Measurements from ENCODE around the gene THADA. TPM values are rescaled to one million over a fixed set of nuclear protein-coding genes. Genes with fewer than 3 reads are reported as not detected.
"Not testable (repeated sequence)": the region's sequence is repeated elsewhere in the genome, so short reads cannot be mapped to it uniquely, and the experiment has no call there.

THADA gene
- total RNA-seq, 1 experiment from 2014 or later, result 20.1 TPM

GRCh38 chr2:43397411-43397810 lies 198.4 kb downstream of the THADA start:
- no peak overlapping the region for H3K27ac Mint-ChIP-seq
- Histone ChIP-seq H3K27me3 (ENCODE audit: insufficient read depth, low read length) (no peaks in the 10 kb centered on the region), H3T11ph (ENCODE audit: low read length) (no peak overlapping the region), H3K9ac (ENCODE audit: extremely low read depth, insufficient read length, low read length) (no peak overlapping the region), H3K14ac (ENCODE audit: insufficient read depth, low read length) (no peak overlapping the region), H3K79me2 (ENCODE audit: insufficient read depth, low read length) (no peaks in the 10 kb centered on the region), H3K23ac (ENCODE audit: insufficient read length, low read depth, low read length) (no peak overlapping the region), H3K56ac (ENCODE audit: insufficient read length, low read depth, low read length) (no peak overlapping the region), H3K4ac (ENCODE audit: low read depth, low read length) (no peak overlapping the region), H2BK120ac (ENCODE audit: low read depth, low read length, poor library complexity, severe bottlenecking) (no peak overlapping the region), H3K27ac (ENCODE audit: insufficient read length, low read depth, low read length) (no peak overlapping the region), H2BK12ac (ENCODE audit: insufficient read length, low read depth, low read length) (no peak overlapping the region), H2BK20ac (ENCODE audit: low read depth, low read length, poor library complexity, severe bottlenecking) (no peak overlapping the region), H2BK5ac (ENCODE audit: insufficient read length, low read length) (no peak overlapping the region), H4K8ac (replicated peaks; ENCODE audit: insufficient read length, low read depth, low read length) (no peak overlapping the region), H3K4me2 (ENCODE audit: insufficient read depth, insufficient read length, low read length) (no peak overlapping the region), H4K20me1 (ENCODE audit: control insufficient read depth, insufficient read depth, insufficient read length) (no peaks in the 10 kb centered on the region), H2AFZ (ENCODE audit: low read length) (no peak overlapping the region), H3K79me1 (ENCODE audit: insufficient read depth, low read depth, low read length, poor library complexity, severe bottlenecking) (no peaks in the 10 kb centered on the region), H4K91ac (ENCODE audit: insufficient read length, low read depth, low read length) (no peak overlapping the region), H3K23me2 (ENCODE audit: insufficient read length, low read depth, low read length, poor library complexity, severe bottlenecking) (no peaks in the 10 kb centered on the region), H4K5ac (ENCODE audit: insufficient read length, low read depth, low read length) (no peak overlapping the region), H3K18ac (ENCODE audit: insufficient read length, low read depth, low read length) (no peak overlapping the region), H2AK5ac (ENCODE audit: insufficient read length, low read length) (no peak overlapping the region), H2BK15ac (ENCODE audit: low read depth, low read length) (no peak overlapping the region), H3K9me3 (ENCODE audit: control insufficient read depth, low read depth, low read length) (no peaks in the 10 kb centered on the region), H3K4me1 (ENCODE audit: insufficient read depth, low read length) (no peaks in the 10 kb centered on the region)
- H3K4me3 Mint-ChIP-seq, result no peak overlapping the region
- no peak for DNase-seq
- H3K27me3 Mint-ChIP-seq (ENCODE audit: low read depth), result no peaks in the 10 kb centered on the region; the same call in 1 of the 2 replicates
- WGBS (ENCODE audit: extremely low coverage, insufficient read length, low lambda C conversion rate), result no CpG with 5 or more reads among the region's 2 CpGs
- TF ChIP-seq, protein P1, sequence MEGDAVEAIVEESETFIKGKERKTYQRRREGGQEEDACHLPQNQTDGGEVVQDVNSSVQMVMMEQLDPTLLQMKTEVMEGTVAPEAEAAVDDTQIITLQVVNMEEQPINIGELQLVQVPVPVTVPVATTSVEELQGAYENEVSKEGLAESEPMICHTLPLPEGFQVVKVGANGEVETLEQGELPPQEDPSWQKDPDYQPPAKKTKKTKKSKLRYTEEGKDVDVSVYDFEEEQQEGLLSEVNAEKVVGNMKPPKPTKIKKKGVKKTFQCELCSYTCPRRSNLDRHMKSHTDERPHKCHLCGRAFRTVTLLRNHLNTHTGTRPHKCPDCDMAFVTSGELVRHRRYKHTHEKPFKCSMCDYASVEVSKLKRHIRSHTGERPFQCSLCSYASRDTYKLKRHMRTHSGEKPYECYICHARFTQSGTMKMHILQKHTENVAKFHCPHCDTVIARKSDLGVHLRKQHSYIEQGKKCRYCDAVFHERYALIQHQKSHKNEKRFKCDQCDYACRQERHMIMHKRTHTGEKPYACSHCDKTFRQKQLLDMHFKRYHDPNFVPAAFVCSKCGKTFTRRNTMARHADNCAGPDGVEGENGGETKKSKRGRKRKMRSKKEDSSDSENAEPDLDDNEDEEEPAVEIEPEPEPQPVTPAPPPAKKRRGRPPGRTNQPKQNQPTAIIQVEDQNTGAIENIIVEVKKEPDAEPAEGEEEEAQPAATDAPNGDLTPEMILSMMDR (conservative IDR thresholded peaks at IDR 0.05), result no peak
- H3K36me3 Mint-ChIP-seq (ENCODE audit: insufficient read depth in 1 of 3, low read depth in 3 of 3), result no peaks in the 10 kb centered on the region
- H3K9me3 Mint-ChIP-seq, result no peaks in the 10 kb centered on the region
- H3K4me1 Mint-ChIP-seq, result peaks cover 3 to 4% of the 10 kb centered on the region in 2 experiments

GRCh38 chr2:43396344-43396743 lies 199.5 kb downstream of the THADA start:
- H3K23ac ChIP-seq (ENCODE audit: insufficient read length, low read depth, low read length); DNase-seq; H4K20me1 ChIP-seq (ENCODE audit: control insufficient read depth, insufficient read depth, insufficient read length); H3K79me2 ChIP-seq (ENCODE audit: insufficient read depth, low read length); H2AFZ ChIP-seq (ENCODE audit: low read length); H3K9me3 ChIP-seq (ENCODE audit: control insufficient read depth, low read depth, low read length); H4K5ac ChIP-seq (ENCODE audit: insufficient read length, low read depth, low read length); H3K79me1 ChIP-seq (ENCODE audit: insufficient read depth, low read depth, low read length, poor library complexity, severe bottlenecking); H3K4me3 Mint-ChIP-seq; H3K9me3 Mint-ChIP-seq; H3K36me3 Mint-ChIP-seq (ENCODE audit: insufficient read depth in 1 of 3, low read depth in 3 of 3); H3T11ph ChIP-seq (ENCODE audit: low read length); H3K18ac ChIP-seq (ENCODE audit: insufficient read length, low read depth, low read length); H3K23me2 ChIP-seq (ENCODE audit: insufficient read length, low read depth, low read length, poor library complexity, severe bottlenecking); H2BK5ac ChIP-seq (ENCODE audit: insufficient read length, low read length); H3K4me1 Mint-ChIP-seq; H4K91ac ChIP-seq (ENCODE audit: insufficient read length, low read depth, low read length); H3K14ac ChIP-seq (ENCODE audit: insufficient read depth, low read length); H2AK5ac ChIP-seq (ENCODE audit: insufficient read length, low read length); H4K8ac ChIP-seq (replicated peaks; ENCODE audit: insufficient read length, low read depth, low read length); H2BK20ac ChIP-seq (ENCODE audit: low read depth, low read length, poor library complexity, severe bottlenecking); H2BK15ac ChIP-seq (ENCODE audit: low read depth, low read length); H3K4me2 ChIP-seq (ENCODE audit: insufficient read depth, insufficient read length, low read length); H3K27me3 ChIP-seq (ENCODE audit: insufficient read depth, low read length); H3K4me1 ChIP-seq (ENCODE audit: insufficient read depth, low read length); H3K9ac ChIP-seq (ENCODE audit: extremely low read depth, insufficient read length, low read length); H3K27ac ChIP-seq (ENCODE audit: insufficient read length, low read depth, low read length); H2BK12ac ChIP-seq (ENCODE audit: insufficient read length, low read depth, low read length); H3K56ac ChIP-seq (ENCODE audit: insufficient read length, low read depth, low read length); H2BK120ac ChIP-seq (ENCODE audit: low read depth, low read length, poor library complexity, severe bottlenecking); H3K4ac ChIP-seq (ENCODE audit: low read depth, low read length); H3K27me3 Mint-ChIP-seq (ENCODE audit: low read depth): not testable (repeated sequence)
- no CpG with 5 or more reads among the region's 8 CpGs for WGBS (ENCODE audit: extremely low coverage, insufficient read length, low lambda C conversion rate)
- peak overlapping the region in 2 of 3 experiments; percentile 41 to 74; a peak in 2 of 7 replicates for H3K27ac Mint-ChIP-seq

All from H9 (cell line).